Natural killer cell (primary cell): ENCODE measurements around the gene BCL3. TPM values are rescaled to one million over a fixed set of nuclear protein-coding genes. Genes with fewer than 3 reads are reported as not detected.
A peak's percentile ranks its signal among the peaks of the same experiment; 100 is the strongest.

Experiments used
- ATAC-seq, 3 donors: fragments of 150-1000 bp in 2 of 3; fragments of 200-7000 bp in 1 of 3; cut with Tn5 transposase; 1 replicate in 1 of 3; 2 replicates in 2 of 3; pipeline ENCODE4 v1.10.0; 2021; ENCODE audit warnings: mild to moderate bottlenecking in 2 of 3, moderate library complexity in 2 of 3
- DNase-seq, 2 donors: peaks; one replicate each; pipeline versions ENCODE4 v3.0.0 to v3.0.0-alpha.2; 2013 to 2021; ENCODE audit warnings: mixed read lengths in 1 of 2
- H3K27ac ChIP-seq: one replicate; pipeline ENCODE4 v1.5.1; 2013; ENCODE audit warnings: mild to moderate bottlenecking, low read length
- H3K27me3 ChIP-seq: one replicate; pipeline ENCODE4 v1.6.1; 2013; ENCODE audit warnings: low read length; ENCODE audit not compliant: control insufficient read depth, insufficient read depth
- H3K36me3 ChIP-seq: one replicate; pipeline ENCODE4 v1.6.1; 2013; ENCODE audit warnings: low read length; ENCODE audit not compliant: control insufficient read depth, insufficient read depth
- H3K4me1 ChIP-seq: one replicate; pipeline ENCODE4 v1.6.1; 2013; ENCODE audit warnings: low read length; ENCODE audit not compliant: control insufficient read depth, insufficient read depth
- H3K4me3 ChIP-seq: one replicate; pipeline ENCODE4 v1.5.1; 2013; ENCODE audit warnings: low read length
- H3K9me3 ChIP-seq: one replicate; pipeline ENCODE4 v1.6.1; 2013; ENCODE audit warnings: low read length; ENCODE audit not compliant: control insufficient read depth, insufficient read depth
- H3K27ac Mint-ChIP-seq, 2 donors: one replicate each; pipeline ENCODE4 v1.8.0; 2022; ENCODE audit warnings: mild to moderate bottlenecking in 2 of 2, mixed read lengths in 2 of 2, moderate library complexity in 1 of 2
- H3K27me3 Mint-ChIP-seq, 2 donors: one replicate each; pipeline ENCODE4 v1.8.0; 2022; ENCODE audit warnings: low read depth in 2 of 2, mixed read lengths in 2 of 2
- H3K36me3 Mint-ChIP-seq: one replicate; pipeline ENCODE4 v1.8.0; 2022; ENCODE audit warnings: mixed read lengths
- H3K4me1 Mint-ChIP-seq, 2 donors: one replicate each; pipeline ENCODE4 v1.8.0; 2022; ENCODE audit warnings: mixed read lengths in 2 of 2
- H3K4me3 Mint-ChIP-seq: one replicate; pipeline ENCODE4 v1.8.0; 2022; ENCODE audit warnings: mild to moderate bottlenecking, moderate library complexity, mixed read lengths
- H3K9me3 Mint-ChIP-seq, 2 donors: one replicate each; pipeline ENCODE4 v1.8.0; 2022; ENCODE audit warnings: mixed read lengths in 2 of 2
- WGBS: methylation state at CpG from one replicate; pipeline ENCODE4 v1.1.7; 2013; ENCODE audit warnings: missing lambda C conversion rate; ENCODE audit not compliant: insufficient coverage; 5-methylcytosine and 5-hydroxymethylcytosine counted together
- intact Hi-C: fragments of 100-400 bp; cut with micrococcal nuclease; formaldehyde crosslinking; loops from one replicate; pipeline ENCODE4 v1.14.2; 2022
- total RNA-seq, 4 donors: library from RNA; stranded (reverse); fragments of 120-200 nt in 1 of 4; gene quantifications; one replicate each; pipeline versions ENCODE4 v1.2.3 to v1.2.4, GENCODE V29; 2013 to 2022
- TF ChIP-seq, protein P1 (sequence below): fragments of 200-600 bp; IDR thresholded peaks from one replicate; pipeline ENCODE4 v1.8.0; 2022; ENCODE audit warnings: antibody characterized with exemption

BCL3 gene
- total RNA-seq, 3 donors from 2014 or later (not counting 1 experiment from before 2014, with no cell fraction given) = 152 to 199 (median 164) TPM

DNA sequence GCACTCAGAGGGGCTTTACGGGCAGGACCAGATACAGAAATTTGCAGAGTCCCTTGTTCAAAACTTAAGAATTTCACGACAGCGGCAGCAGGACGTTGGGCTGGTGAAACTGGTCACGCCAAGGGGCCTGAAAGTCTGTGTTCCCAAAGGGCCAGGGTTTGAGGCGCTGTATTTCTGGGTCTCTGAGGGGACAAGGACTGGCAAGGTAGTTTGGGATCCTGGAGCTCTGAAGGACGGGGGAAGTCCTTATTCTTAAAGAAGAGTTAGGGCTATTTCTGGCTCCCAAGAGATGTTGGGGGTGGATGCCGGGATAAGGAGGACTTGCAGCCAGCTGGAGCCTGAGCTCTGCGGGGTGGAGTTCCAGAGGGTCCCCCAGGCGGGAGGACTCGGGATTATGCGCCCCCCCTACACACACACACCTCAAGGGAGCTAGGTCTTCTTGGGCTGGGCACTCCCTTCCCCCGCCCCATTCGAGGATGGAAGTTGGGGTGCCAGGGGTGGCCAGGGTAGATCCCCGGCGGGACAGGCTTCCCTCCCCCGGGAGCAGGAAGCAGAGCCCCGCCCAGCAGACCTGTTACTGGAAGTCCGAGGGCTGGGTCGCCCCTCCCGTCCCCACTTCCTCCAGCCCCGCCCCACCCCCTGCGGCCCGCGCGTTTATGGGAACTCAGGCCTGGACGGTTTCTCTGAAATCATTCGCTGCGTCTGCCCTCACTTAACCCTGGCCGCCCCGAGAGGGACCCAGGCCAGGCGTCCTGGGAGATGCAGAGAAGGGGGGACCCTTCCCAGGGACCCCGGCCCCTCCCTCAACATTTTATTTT lies 5.6 kb downstream of the BCL3 start:
- Mint-ChIP-seq H3K36me3 (no peaks in the 10 kb centered on the region), H3K4me3 (peak overlapping the region; percentile 89), H3K27me3 (no peaks in the 10 kb centered on the region), H3K4me1 (peaks cover 38 to 56% of the 10 kb centered on the region in 2 donors), H3K27ac (peak overlapping the region; percentile 91 to 93), H3K9me3 (no peaks in the 10 kb centered on the region)
- Histone ChIP-seq H3K9me3 (no peaks in the 10 kb centered on the region), H3K4me1 (peaks cover 70% of the 10 kb centered on the region), H3K27ac (peak overlapping the region; percentile 99), H3K4me3 (peak overlapping the region; percentile 75), H3K36me3 (peaks cover 31% of the 10 kb centered on the region), H3K27me3 (no peaks in the 10 kb centered on the region)
- intact Hi-C loops = loop anchor here (1.0 to 2.0 kb wide), 2 partner anchors 7 to 17 kb away; no protein-coding TSS in a partner anchor
- TF ChIP-seq, protein P1, sequence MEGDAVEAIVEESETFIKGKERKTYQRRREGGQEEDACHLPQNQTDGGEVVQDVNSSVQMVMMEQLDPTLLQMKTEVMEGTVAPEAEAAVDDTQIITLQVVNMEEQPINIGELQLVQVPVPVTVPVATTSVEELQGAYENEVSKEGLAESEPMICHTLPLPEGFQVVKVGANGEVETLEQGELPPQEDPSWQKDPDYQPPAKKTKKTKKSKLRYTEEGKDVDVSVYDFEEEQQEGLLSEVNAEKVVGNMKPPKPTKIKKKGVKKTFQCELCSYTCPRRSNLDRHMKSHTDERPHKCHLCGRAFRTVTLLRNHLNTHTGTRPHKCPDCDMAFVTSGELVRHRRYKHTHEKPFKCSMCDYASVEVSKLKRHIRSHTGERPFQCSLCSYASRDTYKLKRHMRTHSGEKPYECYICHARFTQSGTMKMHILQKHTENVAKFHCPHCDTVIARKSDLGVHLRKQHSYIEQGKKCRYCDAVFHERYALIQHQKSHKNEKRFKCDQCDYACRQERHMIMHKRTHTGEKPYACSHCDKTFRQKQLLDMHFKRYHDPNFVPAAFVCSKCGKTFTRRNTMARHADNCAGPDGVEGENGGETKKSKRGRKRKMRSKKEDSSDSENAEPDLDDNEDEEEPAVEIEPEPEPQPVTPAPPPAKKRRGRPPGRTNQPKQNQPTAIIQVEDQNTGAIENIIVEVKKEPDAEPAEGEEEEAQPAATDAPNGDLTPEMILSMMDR = no peak
- WGBS = under 1% methylated on average over 33 of the region's 33 CpGs
- DNase-seq = peak; percentile 42 to 68
- ATAC-seq = peak; percentile 1 to 35 (median 7)

DNA sequence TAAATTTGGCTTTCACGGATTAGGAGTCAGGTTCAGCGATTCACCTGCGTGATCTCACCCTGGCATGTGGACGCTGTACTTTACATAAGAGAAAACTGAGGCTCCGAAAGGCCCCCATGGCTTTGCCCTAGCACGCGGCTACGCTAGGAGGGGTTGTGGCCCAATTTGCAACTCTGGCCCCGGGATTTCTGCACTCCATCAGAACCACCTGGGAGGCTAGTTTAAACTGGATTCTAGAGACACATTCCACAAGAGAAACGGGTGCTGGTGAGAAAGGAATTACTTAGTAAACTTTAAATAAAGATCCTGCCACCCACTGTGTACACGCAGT lies 6.2 kb downstream of the BCL3 start:
- peak overlapping the region; percentile 99 for H3K27ac ChIP-seq
- Mint-ChIP-seq H3K4me3 (peak overlapping the region; percentile 89), H3K4me1 (peaks cover 33 to 53% of the 10 kb centered on the region in 2 donors), H3K9me3 (no peaks in the 10 kb centered on the region), H3K27ac (peak overlapping the region; percentile 91 to 93), H3K27me3 (no peaks in the 10 kb centered on the region), H3K36me3 (no peaks in the 10 kb centered on the region)
- no peaks in the 10 kb centered on the region for H3K27me3 ChIP-seq
- H3K36me3 ChIP-seq = peaks cover 36% of the 10 kb centered on the region
- intact Hi-C loops = no loop called here
- peak overlapping the region; percentile 75 for H3K4me3 ChIP-seq
- peaks cover 70% of the 10 kb centered on the region for H3K4me1 ChIP-seq
- 21% methylated on average over 10 of the region's 11 CpGs for WGBS
- TF ChIP-seq, protein P1 = no peak
- ATAC-seq (no peak), DNase-seq (no peak)
- H3K9me3 ChIP-seq = no peaks in the 10 kb centered on the region

DNA sequence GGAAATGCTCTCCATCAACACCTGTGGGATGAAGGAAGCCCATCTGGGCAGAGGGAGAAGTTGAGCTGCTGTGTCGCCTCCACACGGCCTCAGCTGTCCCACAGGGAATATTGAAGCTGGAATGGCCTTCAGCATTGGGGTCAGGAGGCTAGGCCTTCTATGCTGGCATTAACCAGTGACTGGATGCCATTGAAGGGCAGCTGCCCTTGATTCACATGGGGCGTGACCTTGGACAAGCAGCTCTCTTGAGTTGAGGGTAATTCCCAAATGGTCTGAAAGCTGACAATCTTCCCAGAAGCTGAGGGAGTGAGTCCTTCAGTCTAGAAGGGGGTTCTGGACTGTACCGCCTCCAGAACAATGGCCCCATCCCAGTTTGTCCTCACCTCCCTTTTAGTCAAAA lies 6.7 kb downstream of the BCL3 start:
- Mint-ChIP-seq H3K36me3 (no peaks in the 10 kb centered on the region), H3K27me3 (no peaks in the 10 kb centered on the region), H3K9me3 (no peaks in the 10 kb centered on the region), H3K4me3 (peak overlapping the region; percentile 89), H3K4me1 (peaks cover 33 to 54% of the 10 kb centered on the region in 2 donors), H3K27ac (peak overlapping the region; percentile 91 to 93)
- TF ChIP-seq, protein P1 = no peak
- intact Hi-C loops = no loop called here
- no peak overlapping the region for H3K4me3 ChIP-seq
- ATAC-seq = no peak
- no peaks in the 10 kb centered on the region for H3K9me3 ChIP-seq
- 90% methylated on average over 4 of the region's 4 CpGs for WGBS
- H3K36me3 ChIP-seq = peaks cover 37% of the 10 kb centered on the region
- H3K27me3 ChIP-seq = no peaks in the 10 kb centered on the region
- peaks cover 70% of the 10 kb centered on the region for H3K4me1 ChIP-seq
- DNase-seq = no peak
- peak overlapping the region; percentile 99 for H3K27ac ChIP-seq
